Heart left ventricle (tissue), 16 donors: ENCODE data around the gene COL26A1. TPM values are rescaled to one million over a fixed set of nuclear protein-coding genes. Genes with fewer than 3 reads are reported as not detected.

Experiments used
- ATAC-seq, 4 donors: fragments of 200-7000 bp; cut with Tn5 transposase; one replicate each; pipeline ENCODE4 v1.9.1; 2020 to 2022; ENCODE audit warnings: moderate library complexity in 4 of 4, mild to moderate bottlenecking in 3 of 4, moderate number of reproducible peaks in 1 of 4
- DNase-seq, 5 donors: peaks; one replicate each; pipeline ENCODE4 v3.0.0-alpha.2; 2020
- H3K27ac ChIP-seq, 12 donors: fragments of 200-600 bp; sonication (generic) in 4 of 12; one replicate each; pipeline versions ENCODE4 v1.5.0 to v1.8.0; 2016 to 2022; ENCODE audit warnings: mild to moderate bottlenecking in 2 of 12
- H3K27me3 ChIP-seq, 9 donors: fragments of 200-600 bp; sonication (generic) in 2 of 9; one replicate each; pipeline versions ENCODE4 v1.5.1 to v1.8.0; 2016 to 2022; ENCODE audit warnings: mild to moderate bottlenecking in 3 of 9
- H3K36me3 ChIP-seq, 9 donors: fragments of 200-600 bp; sonication (generic) in 2 of 9; one replicate each; pipeline versions ENCODE4 v1.5.0 to v1.8.0; 2018 to 2022; ENCODE audit warnings: mild to moderate bottlenecking in 2 of 9
- H3K4me1 ChIP-seq, 12 donors: fragments of 200-600 bp; sonication (generic) in 4 of 12; one replicate each; pipeline versions ENCODE4 v1.5.0 to v1.8.0; 2016 to 2022; ENCODE audit warnings: mild to moderate bottlenecking in 3 of 12
- H3K4me3 ChIP-seq, 12 donors: fragments of 200-600 bp; sonication (generic) in 4 of 12; one replicate each; pipeline versions ENCODE4 v1.5.0 to v1.8.0; 2017 to 2022; ENCODE audit warnings: mild to moderate bottlenecking in 9 of 12, moderate library complexity in 4 of 12
- H3K9me3 ChIP-seq, 12 donors: fragments of 200-600 bp; sonication (generic) in 4 of 12; one replicate each; pipeline versions ENCODE4 v1.5.0 to v1.8.0; 2016 to 2022; ENCODE audit warnings: mild to moderate bottlenecking in 1 of 12
- POLR2A ChIP-seq, 2 donors: fragments of 450-650 bp; IDR thresholded peaks; one replicate each; pipeline ENCODE4 v1.6.1; 2017; ENCODE audit warnings: antibody characterized with exemption in 2 of 2, mild to moderate bottlenecking in 2 of 2, moderate library complexity in 2 of 2
- WGBS, 4 donors: extraction: QIAGEN DNeasy Blood & Tissue Kit in 2 of 4; methylation state at CpG; one replicate each; pipeline versions ENCODE4 v1.1.5 to v1.1.7; 2013 to 2018; 5-methylcytosine and 5-hydroxymethylcytosine counted together
- intact Hi-C, 10 donors: fragments of 100-400 bp; cut with DNase I; formaldehyde crosslinking; loops; one replicate each; pipeline versions ENCODE4 v1.11.1 to v1.14.2; 2022
- polyA plus RNA-seq, 2 donors: library from polyadenylated mRNA; stranded (reverse); fragments of 200-250 nt; gene quantifications; one replicate each; pipeline ENCODE4 v1.2.3, GENCODE V29; 2013
- total RNA-seq, 9 donors: library from RNA; depleted of rRNA in 2 of 9; stranded (reverse); fragments of >200 nt in 2 of 9; fragmentation: NEBNext Ultra II Directional in 3 of 9; extraction: Animal tissue kit (Norgen Biotek cat#: 25700) in 3 of 9; gene quantifications; one replicate each; pipeline versions ENCODE4 v1.1.0 to v1.2.4, GENCODE V29; 2016 to 2023
- TF ChIP-seq, protein P1 (sequence below), 12 donors: fragments of 200-600 bp; sonication (generic) in 4 of 12; IDR thresholded peaks; one replicate each; pipeline versions ENCODE4 v1.5.0 to v1.8.0; 2018 to 2022; ENCODE audit warnings: antibody characterized with exemption in 12 of 12, mild to moderate bottlenecking in 5 of 12
- donor health status: ischemic (EF 13 %, LVEDD 7.1; RV severe dilation, severe dysfunction).
- donor health status: healthy with polysubstance abuse.
- donor health status: DM: no; HTN: yes; CAD: no.
- donor health status: DM: no; HTN: no; CAD: no.
- donor health status: ischemic (EF 25% LVEDD 6.9; RV normal size, moderate dysfunction).
- donor health status: ischemic (EF 25% LVEDD 5.7; RV mildly dilated, moderate dysfunction).
- donor health status: healthy.
- donor health status: DM: yes; HTN: yes; CAD: no.
- donor health status: ischemic (EF 35%, LVEDD 5.7; RV mildly dilated, moderate dysfunction).
- donor health status: nonischemic (EF 11% LVEDD 7.7; RV severe dilation, severe dysfunction).
- donor health status: DM: yes; HTN: yes; CAD: no.
- donor health status: PGD.
- donor health status: ischemic (EF 29% LVEDD 5.4; RV normal size, mild dysfunction).
- donor health status: nonischemic (EF 23%, LVEDD 6.1; RV moderate dilation, normal function).

COL26A1 gene
- total and polyA plus RNA-seq, 11 donors, result 0.08 to 2.1 TPM; not detected in 9

- H3K36me3 ChIP-seq, result no peaks in the 10 kb centered on the region
- H3K9me3 ChIP-seq, result no peaks in the 10 kb centered on the region
- no peak overlapping the region for H3K27ac ChIP-seq
- DNase-seq, result no peak
- TF ChIP-seq POLR2A (IDR thresholded peaks at IDR 0.05), result no peak
- TF ChIP-seq, protein P1, sequence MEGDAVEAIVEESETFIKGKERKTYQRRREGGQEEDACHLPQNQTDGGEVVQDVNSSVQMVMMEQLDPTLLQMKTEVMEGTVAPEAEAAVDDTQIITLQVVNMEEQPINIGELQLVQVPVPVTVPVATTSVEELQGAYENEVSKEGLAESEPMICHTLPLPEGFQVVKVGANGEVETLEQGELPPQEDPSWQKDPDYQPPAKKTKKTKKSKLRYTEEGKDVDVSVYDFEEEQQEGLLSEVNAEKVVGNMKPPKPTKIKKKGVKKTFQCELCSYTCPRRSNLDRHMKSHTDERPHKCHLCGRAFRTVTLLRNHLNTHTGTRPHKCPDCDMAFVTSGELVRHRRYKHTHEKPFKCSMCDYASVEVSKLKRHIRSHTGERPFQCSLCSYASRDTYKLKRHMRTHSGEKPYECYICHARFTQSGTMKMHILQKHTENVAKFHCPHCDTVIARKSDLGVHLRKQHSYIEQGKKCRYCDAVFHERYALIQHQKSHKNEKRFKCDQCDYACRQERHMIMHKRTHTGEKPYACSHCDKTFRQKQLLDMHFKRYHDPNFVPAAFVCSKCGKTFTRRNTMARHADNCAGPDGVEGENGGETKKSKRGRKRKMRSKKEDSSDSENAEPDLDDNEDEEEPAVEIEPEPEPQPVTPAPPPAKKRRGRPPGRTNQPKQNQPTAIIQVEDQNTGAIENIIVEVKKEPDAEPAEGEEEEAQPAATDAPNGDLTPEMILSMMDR (IDR thresholded peaks at IDR 0.05), result no peak
- no peaks in the 10 kb centered on the region for H3K27me3 ChIP-seq
- H3K4me3 ChIP-seq, result no peak overlapping the region
- WGBS, 4 donors, result 83 to 96% (median 91%) methylated on average over 1 of the region's 1 CpG
- H3K4me1 ChIP-seq, result no peaks in the 10 kb centered on the region
- intact Hi-C loops, result no loop called here
- no peak for ATAC-seq
These were observed 232.6 kb downstream of the COL26A1 start for GRCh38 chr7:101595246-101595645.

- 81 to 90% (median 86%) methylated on average over 4 of the region's 4 CpGs for WGBS, 4 donors
- no peaks in the 10 kb centered on the region for H3K4me1 ChIP-seq
- no peak for ATAC-seq
- no peak overlapping the region for H3K27ac ChIP-seq
- H3K4me3 ChIP-seq, result no peak overlapping the region
- no peaks in the 10 kb centered on the region for H3K36me3 ChIP-seq
- intact Hi-C loops, result no loop called here
- no peaks in the 10 kb centered on the region for H3K27me3 ChIP-seq
- no peaks in the 10 kb centered on the region for H3K9me3 ChIP-seq
- DNase-seq, result no peak
- TF ChIP-seq POLR2A (IDR thresholded peaks at IDR 0.05), result no peak
- TF ChIP-seq, protein P1 (IDR thresholded peaks at IDR 0.05), result no peak
These were observed 233.3 kb downstream of the COL26A1 start for GRCh38 chr7:101595766-101596537.

- no peak for ATAC-seq
- Histone ChIP-seq H3K9me3 (no peaks in the 10 kb centered on the region), H3K4me3 (no peak overlapping the region), H3K36me3 (no peaks in the 10 kb centered on the region), H3K4me1 (no peaks in the 10 kb centered on the region), H3K27ac (no peak overlapping the region), H3K27me3 (peaks cover 0 to 3% (median 0%) of the 10 kb centered on the region in 9 donors)
- no peak for DNase-seq
- 70 to 93% (median 82%) methylated on average over 1 of the region's 1 CpG for WGBS, 4 donors
- TF ChIP-seq, protein P1 (IDR thresholded peaks at IDR 0.05), result no peak
- no peak for TF ChIP-seq POLR2A (IDR thresholded peaks at IDR 0.05)
- intact Hi-C loops, result no loop called here
These were observed 234.2 kb downstream of the COL26A1 start for GRCh38 chr7:101596898-101597297.

DNA sequence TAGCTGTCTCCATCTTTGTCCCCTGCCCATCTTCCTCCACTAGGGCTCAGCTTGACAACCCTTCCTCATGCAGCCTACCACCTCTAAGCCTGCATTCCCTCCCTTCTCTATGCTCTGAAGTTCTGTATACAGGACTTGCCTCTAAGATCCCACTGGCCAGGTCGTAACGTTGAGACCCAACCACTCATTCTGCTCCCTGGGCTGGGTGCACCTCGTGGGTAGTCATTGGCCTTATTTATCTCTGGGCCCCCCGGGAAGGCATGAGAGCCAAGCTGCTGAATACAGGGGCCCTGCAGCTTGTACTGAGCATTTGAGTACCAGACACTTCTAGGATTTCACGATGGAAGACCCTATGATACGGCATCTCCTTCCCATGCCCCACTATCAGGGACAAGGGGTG is 235.3 kb downstream of the COL26A1 start:
- WGBS, 4 donors, result 60 to 90% (median 81%) methylated on average over 5 to 6 of the region's 6 CpGs
- no peak for DNase-seq
- Histone ChIP-seq H3K9me3 (no peaks in the 10 kb centered on the region), H3K36me3 (no peaks in the 10 kb centered on the region), H3K4me1 (peaks cover 0 to 8% (median 0%) of the 10 kb centered on the region in 12 donors), H3K27me3 (peaks cover 0 to 6% (median 0%) of the 10 kb centered on the region in 9 donors), H3K27ac (no peak overlapping the region), H3K4me3 (no peak overlapping the region)
- ATAC-seq, result no peak
- intact Hi-C loops, result no loop called here
- no peak for TF ChIP-seq POLR2A (IDR thresholded peaks at IDR 0.05)
- TF ChIP-seq, protein P1 (IDR thresholded peaks at IDR 0.05), result no peak
